Activated T-cell treated with anti-CD3 and anti-CD28 coated beads, Interleukin-2, amount 50 U/mL, for 72 hours (primary cell): ENCODE results near the gene CHD9NB. TPM values are rescaled to one million over a fixed set of nuclear protein-coding genes. Genes with fewer than 3 reads are reported as not detected.

Source experiments
- ATAC-seq, 2 donors: fragments of 150-1000 bp; cut with Tn5 transposase; replicated peaks in 1 of 2; 2 replicates each; pipeline ENCODE4 v1.10.0; 2021; ENCODE audit warnings: moderate library complexity in 2 of 2, mild to moderate bottlenecking in 1 of 2
- DNase-seq, 2 donors: peaks; one replicate each; pipeline ENCODE4 v3.0.0; 2021 to 2022; ENCODE audit warnings: mixed read lengths in 1 of 2
- H3K27ac Mint-ChIP-seq: one replicate; pipeline ENCODE4 v1.8.0; 2022; ENCODE audit warnings: mild to moderate bottlenecking, moderate library complexity, mixed read lengths
- H3K27me3 Mint-ChIP-seq: one replicate; pipeline ENCODE4 v1.8.0; 2022; ENCODE audit warnings: low read depth, mixed read lengths
- H3K36me3 Mint-ChIP-seq, 2 donors: one replicate each; pipeline ENCODE4 v1.8.0; 2022; ENCODE audit warnings: mixed read lengths in 2 of 2, mild to moderate bottlenecking in 1 of 2; ENCODE audit not compliant: insufficient read depth in 2 of 2
- H3K4me1 Mint-ChIP-seq: one replicate; pipeline ENCODE4 v1.8.0; 2022; ENCODE audit warnings: low read depth, mixed read lengths
- H3K4me3 Mint-ChIP-seq, 2 donors: one replicate each; pipeline ENCODE4 v1.8.0; 2022; ENCODE audit warnings: mild to moderate bottlenecking in 2 of 2, mixed read lengths in 2 of 2, moderate library complexity in 2 of 2
- H3K9me3 Mint-ChIP-seq, 2 donors: one replicate each; pipeline ENCODE4 v1.8.0; 2022; ENCODE audit warnings: mixed read lengths in 2 of 2
- total RNA-seq, 2 donors: library from RNA; stranded (reverse); gene quantifications; one replicate each; pipeline ENCODE4 v1.2.3, GENCODE V29; 2022

The CHD9NB gene
- total RNA-seq, 2 donors from 2014 or later, result 0.19 to 0.46 TPM

DNA sequence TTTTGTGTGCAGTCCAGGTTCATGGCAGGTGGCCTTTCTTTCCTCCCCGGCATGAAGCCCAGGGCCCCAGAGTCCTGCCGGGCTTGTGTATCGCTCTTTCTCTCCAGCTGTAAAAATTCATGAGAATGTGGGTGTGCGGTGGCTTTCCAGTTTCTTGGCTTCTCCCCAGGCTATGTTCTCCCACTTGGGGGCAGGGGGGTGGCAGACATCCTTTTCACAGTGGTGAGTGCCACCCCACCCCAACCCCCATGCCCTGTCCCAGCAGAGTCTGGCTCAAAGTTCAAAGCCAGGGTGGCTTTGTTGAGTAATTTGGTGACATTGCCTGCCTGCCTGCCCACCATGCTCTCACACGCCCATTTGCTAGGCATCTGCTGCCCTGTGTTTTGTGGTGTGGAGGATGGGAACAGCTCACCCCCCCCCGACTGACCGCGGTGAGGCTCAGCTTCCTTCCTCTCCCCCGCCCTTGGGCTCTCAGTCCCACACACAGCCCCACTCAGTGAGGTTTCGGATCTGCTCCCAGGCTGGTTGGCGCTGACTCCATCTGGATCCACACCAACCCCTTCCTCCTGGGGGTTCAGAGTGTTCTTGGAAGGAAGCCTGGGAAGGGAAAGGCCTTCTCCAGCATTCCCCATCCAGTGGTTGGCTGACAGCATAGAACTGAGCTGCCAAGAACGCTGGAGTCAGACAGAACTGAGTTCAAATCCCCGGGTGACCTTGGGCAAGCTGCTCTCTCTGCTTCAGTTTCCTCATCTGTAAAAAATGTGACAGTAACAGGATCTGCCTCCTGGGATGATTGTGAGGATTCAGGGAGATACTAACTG is 38.1 kb upstream of the CHD9NB start:
- ATAC-seq (peak; percentile 57 to 62), DNase-seq (peak; percentile 3 to 16)
- Mint-ChIP-seq H3K4me3 (peak overlapping the region in 1 of 2 donors; percentile 33), H3K27me3 (no peaks in the 10 kb centered on the region), H3K36me3 (no peaks in the 10 kb centered on the region), H3K27ac (no peak overlapping the region), H3K9me3 (no peaks in the 10 kb centered on the region), H3K4me1 (peaks cover 26% of the 10 kb centered on the region)

- no peaks in the 10 kb centered on the region for H3K27me3 Mint-ChIP-seq
These were observed 37.5 kb upstream of the CHD9NB start for GRCh38 chr16:53090286-53090590.

GRCh38 chr16:53089434-53090285 is 37.0 kb upstream of the CHD9NB start:
- H3K4me3 Mint-ChIP-seq, result no peak overlapping the region
- no peaks in the 10 kb centered on the region for H3K9me3 Mint-ChIP-seq

More at GRCh38 chr16:53090286-53090590, 37.5 kb upstream of the CHD9NB start:
- no peaks in the 10 kb centered on the region for H3K36me3 Mint-ChIP-seq
- no peak for ATAC-seq
- DNase-seq, result no peak
- peaks cover 26% of the 10 kb centered on the region for H3K4me1 Mint-ChIP-seq
- H3K4me3 Mint-ChIP-seq, result no peak overlapping the region
- no peaks in the 10 kb centered on the region for H3K9me3 Mint-ChIP-seq
- no peak overlapping the region for H3K27ac Mint-ChIP-seq

GRCh38 chr16:53087101-53087500 is 34.4 kb upstream of the CHD9NB start:
- no peak overlapping the region for H3K4me3 Mint-ChIP-seq
- DNase-seq (no peak), ATAC-seq (no peak)
- peaks cover 22% of the 10 kb centered on the region for H3K4me1 Mint-ChIP-seq
- no peaks in the 10 kb centered on the region for H3K9me3 Mint-ChIP-seq
- H3K27me3 Mint-ChIP-seq, result no peaks in the 10 kb centered on the region
- H3K36me3 Mint-ChIP-seq, result no peaks in the 10 kb centered on the region
- no peak overlapping the region for H3K27ac Mint-ChIP-seq

More at GRCh38 chr16:53089434-53090285, 37.0 kb upstream of the CHD9NB start:
- DNase-seq, result no peak
- no peaks in the 10 kb centered on the region for H3K36me3 Mint-ChIP-seq
- no peak for ATAC-seq
- H3K27ac Mint-ChIP-seq, result no peak overlapping the region
- H3K4me1 Mint-ChIP-seq, result peaks cover 26% of the 10 kb centered on the region
- no peaks in the 10 kb centered on the region for H3K27me3 Mint-ChIP-seq

GRCh38 chr16:53085931-53086421 is 33.3 kb upstream of the CHD9NB start:
- Mint-ChIP-seq H3K4me1 (peaks cover 13% of the 10 kb centered on the region), H3K4me3 (no peak overlapping the region), H3K27me3 (no peaks in the 10 kb centered on the region), H3K36me3 (no peaks in the 10 kb centered on the region), H3K9me3 (no peaks in the 10 kb centered on the region), H3K27ac (no peak overlapping the region)
- DNase-seq (no peak), ATAC-seq (no peak)

GRCh38 chr16:53085369-53085843 is 32.7 kb upstream of the CHD9NB start:
- ATAC-seq (no peak), DNase-seq (no peak)
- Mint-ChIP-seq H3K27ac (no peak overlapping the region), H3K4me3 (no peak overlapping the region), H3K4me1 (peaks cover 12% of the 10 kb centered on the region), H3K36me3 (no peaks in the 10 kb centered on the region), H3K27me3 (no peaks in the 10 kb centered on the region), H3K9me3 (no peaks in the 10 kb centered on the region)

DNA sequence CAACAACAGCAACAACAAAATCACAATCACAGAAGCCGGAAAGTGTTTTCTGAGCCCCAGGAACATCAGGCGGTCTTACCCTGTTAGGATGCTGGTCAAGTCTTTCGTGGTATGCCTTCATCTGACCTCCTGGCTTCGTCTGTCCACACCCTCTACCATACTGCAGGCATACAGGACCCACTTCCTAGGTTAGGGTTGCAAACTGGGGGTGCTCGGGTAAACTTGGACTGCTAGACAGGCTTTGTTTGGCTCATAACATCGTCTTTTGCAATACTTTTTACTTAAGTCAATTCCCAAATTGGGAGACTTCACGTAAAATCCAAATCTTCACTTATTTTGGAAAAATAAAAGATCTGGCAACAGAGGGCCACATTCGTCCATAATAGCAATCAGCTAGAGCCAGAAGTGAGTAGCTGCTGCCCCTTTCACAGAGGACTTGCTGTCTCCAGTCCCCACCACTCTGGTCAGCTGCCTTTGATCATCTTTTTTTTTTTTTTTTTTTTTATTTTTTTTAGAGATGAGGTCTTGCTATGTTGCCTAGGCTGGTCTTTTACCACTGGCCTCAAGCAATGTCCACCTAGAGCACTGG is 32.1 kb upstream of the CHD9NB start:
- Mint-ChIP-seq H3K27ac (no peak overlapping the region), H3K4me3 (no peak overlapping the region), H3K9me3 (no peaks in the 10 kb centered on the region), H3K4me1 (peaks cover 7% of the 10 kb centered on the region), H3K27me3 (no peaks in the 10 kb centered on the region), H3K36me3 (no peaks in the 10 kb centered on the region)
- DNase-seq, result no peak
- no peak for ATAC-seq

DNA sequence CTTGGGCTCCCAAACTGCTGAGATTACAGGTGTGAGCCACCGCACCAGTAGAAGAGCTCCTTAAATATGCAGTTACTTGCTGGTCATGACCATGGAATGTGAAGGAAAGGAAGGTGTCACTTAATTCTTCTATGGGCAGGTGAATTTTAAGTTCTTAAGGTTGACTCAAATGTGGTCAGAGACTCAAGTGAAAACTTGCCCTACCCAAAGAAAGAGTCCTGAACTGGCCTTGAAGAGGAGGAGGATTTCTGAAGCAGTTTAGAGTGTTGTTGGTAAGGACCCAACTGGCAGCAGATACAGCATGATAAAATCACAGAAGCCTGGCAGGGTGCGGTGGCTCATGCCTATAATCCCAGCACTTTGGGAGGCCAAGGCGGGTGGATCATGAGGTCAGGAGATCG is 31.4 kb upstream of the CHD9NB start:
- no peaks in the 10 kb centered on the region for H3K27me3 Mint-ChIP-seq
- H3K4me1 Mint-ChIP-seq, result peaks cover 7% of the 10 kb centered on the region
- no peak overlapping the region for H3K4me3 Mint-ChIP-seq
- DNase-seq (no peak), ATAC-seq (no peak)
- no peaks in the 10 kb centered on the region for H3K36me3 Mint-ChIP-seq
- H3K9me3 Mint-ChIP-seq, result no peaks in the 10 kb centered on the region
- H3K27ac Mint-ChIP-seq, result no peak overlapping the region

DNA sequence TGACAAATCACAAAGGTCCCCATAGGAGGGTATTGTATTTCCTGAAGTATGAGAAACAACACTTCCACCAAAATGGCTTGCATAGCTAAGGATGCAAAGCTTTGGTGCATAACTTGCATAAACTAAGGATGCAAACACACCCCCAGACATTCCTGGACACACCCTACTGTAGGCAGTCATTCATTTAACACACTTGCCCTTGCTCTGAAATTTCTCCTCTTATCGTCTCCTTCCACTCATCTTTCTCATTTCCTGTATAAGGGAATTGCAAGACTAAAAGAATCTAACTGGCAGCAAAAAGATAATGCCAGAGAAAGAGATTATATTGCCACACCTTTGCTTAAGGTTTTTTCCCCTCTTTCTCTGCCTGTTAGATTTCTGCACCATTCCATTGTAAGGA is 30.4 kb upstream of the CHD9NB start:
- no peak overlapping the region for H3K27ac Mint-ChIP-seq
- H3K36me3 Mint-ChIP-seq, result no peaks in the 10 kb centered on the region
- peaks cover 7% of the 10 kb centered on the region for H3K4me1 Mint-ChIP-seq

GRCh38 chr16:53082509-53082908 is 29.8 kb upstream of the CHD9NB start:
- DNase-seq, result no peak
- H3K4me3 Mint-ChIP-seq, result no peak overlapping the region
- H3K27ac Mint-ChIP-seq, result no peak overlapping the region
- no peaks in the 10 kb centered on the region for H3K9me3 Mint-ChIP-seq
- H3K36me3 Mint-ChIP-seq, result no peaks in the 10 kb centered on the region
- ATAC-seq, result no peak
- H3K4me1 Mint-ChIP-seq, result peaks cover 7% of the 10 kb centered on the region
- no peaks in the 10 kb centered on the region for H3K27me3 Mint-ChIP-seq

More for the DNA sequence above, 30.4 kb upstream of the CHD9NB start:
- no peak for ATAC-seq
- no peak for DNase-seq
- H3K4me3 Mint-ChIP-seq, result no peak overlapping the region
- H3K9me3 Mint-ChIP-seq, result no peaks in the 10 kb centered on the region
- H3K27me3 Mint-ChIP-seq, result no peaks in the 10 kb centered on the region

DNA sequence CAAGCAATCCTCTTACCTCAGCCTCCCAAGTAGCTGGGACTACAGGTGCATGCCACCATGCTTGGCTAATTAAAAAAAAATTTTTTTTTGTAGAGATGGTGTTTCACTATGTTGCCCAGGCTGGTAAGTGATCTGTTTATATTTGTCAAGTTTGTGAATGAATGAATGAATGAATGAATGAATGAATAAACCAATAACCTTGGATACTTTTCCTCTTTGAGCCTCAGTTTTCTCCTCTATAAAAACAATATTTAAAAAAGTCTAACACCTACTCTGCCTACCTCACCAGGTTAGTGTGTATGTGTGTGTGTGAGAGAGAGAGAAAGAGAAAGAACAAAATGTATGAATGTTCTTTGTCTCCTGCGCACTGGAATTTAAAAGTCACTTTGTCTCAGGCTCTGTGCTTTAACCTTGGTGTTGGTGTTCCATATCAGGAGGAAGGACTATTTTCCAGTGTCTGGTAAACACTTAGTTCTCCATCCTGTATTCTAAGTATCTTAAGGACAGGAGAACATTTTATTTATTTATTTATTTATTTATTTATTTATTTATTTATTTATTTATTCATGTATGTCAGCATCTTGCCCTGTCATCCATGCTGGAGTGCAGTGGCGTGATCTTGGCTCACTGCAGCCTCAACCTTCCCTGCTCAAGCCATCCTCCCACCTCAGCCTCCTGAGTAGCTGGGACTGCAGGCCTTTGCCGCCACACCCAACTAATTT is 29.1 kb upstream of the CHD9NB start:
- ATAC-seq (no peak), DNase-seq (no peak)
- H3K36me3 Mint-ChIP-seq, result no peaks in the 10 kb centered on the region
- no peaks in the 10 kb centered on the region for H3K27me3 Mint-ChIP-seq
- no peaks in the 10 kb centered on the region for H3K9me3 Mint-ChIP-seq
- no peak overlapping the region for H3K4me3 Mint-ChIP-seq
- H3K4me1 Mint-ChIP-seq, result peaks cover 7% of the 10 kb centered on the region
- H3K27ac Mint-ChIP-seq, result no peak overlapping the region

DNA sequence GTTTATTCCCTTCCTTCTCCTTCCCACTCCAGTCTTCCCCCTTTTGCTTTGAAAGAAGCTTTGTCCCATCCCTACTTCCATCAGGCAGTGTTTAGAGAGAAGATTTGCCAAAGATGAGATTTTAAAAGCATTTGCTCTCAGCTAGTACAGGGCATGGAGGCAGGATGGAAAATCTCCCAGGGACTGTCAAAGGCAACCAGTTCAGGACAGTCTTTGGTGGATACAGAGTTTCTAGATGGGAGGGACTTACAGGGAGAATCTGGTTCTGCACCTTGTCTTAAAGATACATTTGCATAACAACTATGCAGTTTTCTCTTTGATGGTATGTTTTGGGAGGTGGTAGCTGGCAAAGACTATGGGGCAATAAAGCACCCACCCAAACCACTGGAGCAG is 28.3 kb upstream of the CHD9NB start:
- DNase-seq (no peak), ATAC-seq (no peak)
- Mint-ChIP-seq H3K36me3 (no peaks in the 10 kb centered on the region), H3K27ac (no peak overlapping the region), H3K9me3 (no peaks in the 10 kb centered on the region), H3K4me3 (no peak overlapping the region), H3K4me1 (peaks cover 7% of the 10 kb centered on the region), H3K27me3 (no peaks in the 10 kb centered on the region)
